Uterus (tissue), 2 donors: ENCODE data around the gene SUCNR1.

Experiments used
- POLR2A ChIP-seq, 2 donors: fragments of 450-650 bp; IDR thresholded peaks; one replicate each; pipeline ENCODE4 v1.6.1; 2016; ENCODE audit warnings: antibody characterized with exemption in 2 of 2, mild to moderate bottlenecking in 1 of 2, moderate library complexity in 1 of 2
- TF ChIP-seq, protein P1 (sequence below), 4 experiments: fragments of 200-600 bp in 2 of 4; fragments of 450-650 bp in 2 of 4; sonication (generic) in 2 of 4; IDR thresholded peaks; one replicate each; pipeline ENCODE4 v1.5.1; 2016 to 2019; ENCODE audit warnings: antibody characterized with exemption in 4 of 4, mild to moderate bottlenecking in 2 of 4, moderate library complexity in 1 of 4

DNA sequence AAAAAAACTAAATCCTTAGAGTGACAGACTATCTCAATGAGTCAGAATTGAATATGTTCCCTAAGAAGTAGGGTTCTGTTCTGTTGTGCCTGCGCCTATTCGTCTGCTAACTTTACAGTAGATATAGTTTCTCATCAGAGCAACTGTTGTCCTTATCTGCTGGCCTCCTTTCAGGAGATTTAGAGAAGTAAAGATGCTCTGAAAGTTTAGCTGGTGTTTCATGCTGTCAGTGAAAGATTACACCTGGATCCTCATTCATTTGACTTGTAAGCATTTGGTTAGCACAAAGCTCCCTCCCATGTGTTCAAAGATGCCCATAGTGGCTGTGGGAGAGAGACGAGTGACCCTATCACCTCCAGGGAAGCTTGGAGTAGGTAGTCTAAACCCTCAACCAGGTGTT, 35.0 kb downstream of the SUCNR1 start:
- TF ChIP-seq, protein P1, sequence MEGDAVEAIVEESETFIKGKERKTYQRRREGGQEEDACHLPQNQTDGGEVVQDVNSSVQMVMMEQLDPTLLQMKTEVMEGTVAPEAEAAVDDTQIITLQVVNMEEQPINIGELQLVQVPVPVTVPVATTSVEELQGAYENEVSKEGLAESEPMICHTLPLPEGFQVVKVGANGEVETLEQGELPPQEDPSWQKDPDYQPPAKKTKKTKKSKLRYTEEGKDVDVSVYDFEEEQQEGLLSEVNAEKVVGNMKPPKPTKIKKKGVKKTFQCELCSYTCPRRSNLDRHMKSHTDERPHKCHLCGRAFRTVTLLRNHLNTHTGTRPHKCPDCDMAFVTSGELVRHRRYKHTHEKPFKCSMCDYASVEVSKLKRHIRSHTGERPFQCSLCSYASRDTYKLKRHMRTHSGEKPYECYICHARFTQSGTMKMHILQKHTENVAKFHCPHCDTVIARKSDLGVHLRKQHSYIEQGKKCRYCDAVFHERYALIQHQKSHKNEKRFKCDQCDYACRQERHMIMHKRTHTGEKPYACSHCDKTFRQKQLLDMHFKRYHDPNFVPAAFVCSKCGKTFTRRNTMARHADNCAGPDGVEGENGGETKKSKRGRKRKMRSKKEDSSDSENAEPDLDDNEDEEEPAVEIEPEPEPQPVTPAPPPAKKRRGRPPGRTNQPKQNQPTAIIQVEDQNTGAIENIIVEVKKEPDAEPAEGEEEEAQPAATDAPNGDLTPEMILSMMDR (IDR thresholded peaks at IDR 0.05), result no peak
- no peak for TF ChIP-seq POLR2A (IDR thresholded peaks at IDR 0.05)
